Measurements from ENCODE around the gene TPRN. TPM values are rescaled to one million over a fixed set of nuclear protein-coding genes. Genes with fewer than 3 reads are reported as not detected.

TPRN gene
- total RNA-seq, 1 donor from 2014 or later, result 8.2 TPM

GRCh38 chr9:137149363-137149762, 51.2 kb downstream of the TPRN start:
- peaks cover 10% of the 10 kb centered on the region for H3K27me3 Mint-ChIP-seq (ENCODE audit: unreplicated experiment)
- H3K4me3 Mint-ChIP-seq (ENCODE audit: unreplicated experiment), result no peak overlapping the region
- TF ChIP-seq CTCF (IDR thresholded peaks at IDR 0.05; ENCODE audit: unreplicated experiment), result no peak
- H3K36me3 Mint-ChIP-seq (ENCODE audit: low read depth, unreplicated experiment), result no peaks in the 10 kb centered on the region
- no peak overlapping the region for H3K27ac Mint-ChIP-seq (ENCODE audit: unreplicated experiment)
- H3K9me3 Mint-ChIP-seq (ENCODE audit: unreplicated experiment), result no peaks in the 10 kb centered on the region
- no peaks in the 10 kb centered on the region for H3K4me1 Mint-ChIP-seq (ENCODE audit: unreplicated experiment)
- no peak for DNase-seq (ENCODE audit: low spot score)

- Mint-ChIP-seq H3K27ac (ENCODE audit: unreplicated experiment) (no peak overlapping the region), H3K4me1 (ENCODE audit: unreplicated experiment) (no peaks in the 10 kb centered on the region), H3K9me3 (ENCODE audit: unreplicated experiment) (no peaks in the 10 kb centered on the region), H3K4me3 (ENCODE audit: unreplicated experiment) (no peak overlapping the region), H3K36me3 (ENCODE audit: low read depth, unreplicated experiment) (no peaks in the 10 kb centered on the region), H3K27me3 (ENCODE audit: unreplicated experiment) (peaks cover 14% of the 10 kb centered on the region)
- no peak for DNase-seq (ENCODE audit: low spot score)
- no peak for TF ChIP-seq CTCF (IDR thresholded peaks at IDR 0.05; ENCODE audit: unreplicated experiment)
Measured at GRCh38 chr9:137148661-137149060, 51.9 kb downstream of the TPRN start.

GRCh38 chr9:137148242-137148641, 52.3 kb downstream of the TPRN start:
- Mint-ChIP-seq H3K9me3 (ENCODE audit: unreplicated experiment) (no peaks in the 10 kb centered on the region), H3K4me1 (ENCODE audit: unreplicated experiment) (no peaks in the 10 kb centered on the region), H3K36me3 (ENCODE audit: low read depth, unreplicated experiment) (no peaks in the 10 kb centered on the region), H3K27me3 (ENCODE audit: unreplicated experiment) (peaks cover 17% of the 10 kb centered on the region), H3K4me3 (ENCODE audit: unreplicated experiment) (peak overlapping the region; percentile 25), H3K27ac (ENCODE audit: unreplicated experiment) (no peak overlapping the region)
- no peak for TF ChIP-seq CTCF (IDR thresholded peaks at IDR 0.05; ENCODE audit: unreplicated experiment)
- DNase-seq (ENCODE audit: low spot score), result no peak

GRCh38 chr9:137147793-137148160, 52.8 kb downstream of the TPRN start:
- Mint-ChIP-seq H3K27me3 (ENCODE audit: unreplicated experiment) (peaks cover 17% of the 10 kb centered on the region), H3K9me3 (ENCODE audit: unreplicated experiment) (no peaks in the 10 kb centered on the region), H3K27ac (ENCODE audit: unreplicated experiment) (no peak overlapping the region), H3K36me3 (ENCODE audit: low read depth, unreplicated experiment) (no peaks in the 10 kb centered on the region), H3K4me1 (ENCODE audit: unreplicated experiment) (no peaks in the 10 kb centered on the region), H3K4me3 (ENCODE audit: unreplicated experiment) (peak overlapping the region; percentile 25)
- no peak for DNase-seq (ENCODE audit: low spot score)
- TF ChIP-seq CTCF (IDR thresholded peaks at IDR 0.05; ENCODE audit: unreplicated experiment), result no peak

GRCh38 chr9:137147091-137147792, 53.3 kb downstream of the TPRN start:
- H3K9me3 Mint-ChIP-seq (ENCODE audit: unreplicated experiment), result no peaks in the 10 kb centered on the region
- DNase-seq (ENCODE audit: low spot score), result no peak
- H3K27ac Mint-ChIP-seq (ENCODE audit: unreplicated experiment), result no peak overlapping the region
- TF ChIP-seq CTCF (IDR thresholded peaks at IDR 0.05; ENCODE audit: unreplicated experiment), result no peak
- H3K4me3 Mint-ChIP-seq (ENCODE audit: unreplicated experiment), result no peak overlapping the region
- H3K36me3 Mint-ChIP-seq (ENCODE audit: low read depth, unreplicated experiment), result peaks cover 3% of the 10 kb centered on the region
- peaks cover 2% of the 10 kb centered on the region for H3K4me1 Mint-ChIP-seq (ENCODE audit: unreplicated experiment)
- H3K27me3 Mint-ChIP-seq (ENCODE audit: unreplicated experiment), result peaks cover 19% of the 10 kb centered on the region

Measured in endothelial cell (in vitro differentiated cells).